ENCODE measurements around the gene FEN1.

FEN1 gene

DNA sequence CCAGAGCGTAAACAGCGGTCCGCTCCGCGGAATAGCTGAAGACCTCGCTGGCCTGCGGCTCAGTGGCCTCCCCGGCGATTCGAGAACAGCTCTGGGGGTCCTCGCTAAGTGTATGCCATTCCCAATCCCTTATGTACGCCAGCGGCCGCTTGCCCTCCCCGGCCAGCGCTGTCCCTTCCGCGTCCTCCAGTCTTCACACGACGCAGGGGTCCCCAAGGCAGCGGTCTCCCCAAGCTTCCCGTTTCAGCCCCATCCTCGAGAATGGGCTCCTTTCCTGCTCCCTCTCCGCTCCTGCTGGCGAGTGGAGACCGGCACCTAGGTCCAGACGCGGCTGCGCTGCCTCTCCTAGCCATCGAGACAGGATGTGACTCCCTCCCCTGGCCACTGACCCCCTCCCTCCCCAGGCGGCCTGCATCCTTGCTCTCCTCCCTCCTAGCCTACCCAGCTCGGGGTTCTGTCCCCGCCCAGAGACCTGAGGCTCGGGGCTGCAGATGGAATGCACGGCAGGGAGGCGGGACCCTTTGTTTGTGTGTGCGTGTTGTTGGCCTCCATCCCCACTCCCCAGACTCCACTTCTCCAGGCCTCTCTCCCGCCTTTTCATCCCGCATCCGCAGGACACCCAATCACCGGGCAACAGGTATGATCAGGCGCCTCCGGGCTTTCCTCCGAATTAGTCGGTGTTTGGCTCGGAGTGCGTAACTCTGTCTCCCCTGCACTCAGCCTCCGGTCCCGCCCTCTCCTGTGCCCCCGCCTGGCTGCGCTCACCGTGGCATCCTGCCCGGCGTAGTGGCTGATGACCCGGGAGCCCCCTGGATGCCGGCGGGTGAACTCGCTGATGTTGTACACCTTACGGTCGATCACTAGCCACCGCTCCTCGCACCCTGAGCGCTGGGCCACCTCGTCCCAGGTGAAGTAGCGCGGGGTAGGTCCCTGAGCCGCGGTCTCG, 23.4 kb downstream of the FEN1 start:
- FAIRE-seq, result no peak

DNA sequence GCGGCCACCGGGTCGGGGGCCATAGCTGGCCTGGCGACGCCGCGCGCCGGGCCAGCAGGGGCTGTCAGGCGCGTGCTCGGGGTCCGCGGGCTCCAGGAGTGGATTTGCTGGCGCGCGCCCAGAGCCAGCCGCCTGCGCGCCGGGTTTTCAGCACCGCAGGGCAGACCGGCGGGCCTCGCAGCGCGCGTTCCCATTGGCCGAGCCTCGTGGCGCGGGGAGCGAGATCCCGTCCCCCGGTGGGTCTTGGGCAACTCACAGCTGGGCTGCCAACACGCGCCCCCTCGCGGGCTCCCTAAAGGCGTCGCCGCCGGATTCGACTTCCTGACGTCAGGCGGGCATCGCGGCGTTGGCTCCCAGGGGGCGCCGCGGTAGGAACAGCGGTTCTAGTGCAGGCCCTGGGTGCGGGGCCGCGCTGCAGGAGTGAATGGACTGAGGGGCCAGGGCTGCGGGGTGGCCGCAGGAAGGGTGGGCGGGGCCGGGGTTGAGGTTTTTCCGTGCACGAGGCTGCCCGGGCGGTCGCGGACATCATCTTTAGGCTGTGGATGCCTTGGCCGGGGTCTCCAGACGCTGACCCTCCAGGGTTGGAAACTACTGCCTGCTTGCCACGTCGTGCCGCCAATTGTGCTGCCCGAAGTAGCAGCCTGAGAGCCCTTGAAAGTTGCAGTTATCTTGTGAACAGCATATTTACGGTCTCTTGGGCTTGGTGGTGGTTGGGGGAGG, 24.2 kb downstream of the FEN1 start, which contains the start of gene FADS1:
Gene FADS1, minus strand, starts transcription at position 268 of the 720 bp plus-strand sequence. Its CDS starts 74 bp downstream, at position 194.
- DNase-seq (ENCODE audit: insufficient read length, low spot score) (peak; percentile 62), FAIRE-seq (peak; percentile 42)

More for the DNA sequence above, 23.4 kb downstream of the FEN1 start:
- DNase-seq (ENCODE audit: insufficient read length, low spot score), result no peak

DNA sequence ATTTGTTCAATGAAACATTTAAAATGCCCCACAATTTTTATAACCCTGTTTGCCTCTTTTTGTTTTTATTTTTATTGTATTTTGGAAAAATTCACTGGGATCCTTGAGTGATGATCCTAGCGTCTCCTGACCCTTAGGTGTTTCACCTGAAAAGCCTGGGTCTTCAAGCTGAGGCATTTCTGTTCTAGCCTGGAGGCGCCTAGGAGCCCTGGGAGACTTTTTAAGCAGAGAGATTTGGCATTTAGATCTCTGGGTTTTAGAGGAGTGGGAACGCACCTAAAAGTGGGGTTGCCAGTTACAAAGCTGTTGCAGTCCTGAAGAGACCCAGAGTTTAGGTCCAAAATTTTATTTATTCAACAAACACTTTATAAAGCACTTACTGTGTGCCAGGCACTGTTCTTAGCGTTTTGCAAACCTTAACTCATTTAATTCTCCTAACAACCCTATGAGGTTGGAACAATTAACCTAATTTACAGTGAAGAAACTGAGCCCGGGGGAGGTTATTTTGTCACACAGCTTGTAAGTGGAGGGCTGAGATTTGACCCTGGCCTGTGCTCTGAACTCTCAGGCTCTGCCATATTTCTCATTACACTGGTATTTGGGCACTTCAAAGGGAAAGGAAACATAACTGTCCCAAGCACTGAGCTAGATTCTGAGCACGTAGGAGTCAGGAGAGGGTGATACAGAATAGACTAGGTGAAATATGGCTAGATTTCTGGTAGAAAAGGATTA, 24.9 kb downstream of the FEN1 start:
- FAIRE-seq (no peak), DNase-seq (ENCODE audit: insufficient read length, low spot score) (no peak)

DNA sequence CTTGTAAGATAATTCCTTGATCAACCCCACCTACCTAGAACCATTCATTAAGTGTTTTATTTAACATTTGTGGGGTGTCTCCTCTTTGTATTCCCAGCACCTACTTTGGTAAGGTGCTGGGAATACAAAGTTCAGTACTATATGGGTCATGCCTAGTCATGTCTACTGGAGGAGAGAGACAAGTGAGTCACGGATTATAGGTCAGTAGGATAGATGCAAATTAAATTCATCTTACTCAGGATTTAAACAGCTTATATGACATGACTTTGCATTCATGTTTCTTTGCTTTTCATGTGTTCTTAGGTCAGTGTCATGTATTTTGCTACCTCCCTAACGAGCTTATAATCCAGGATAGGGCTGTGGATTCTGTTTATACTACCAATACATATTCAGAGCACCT, 27.5 kb downstream of the FEN1 start:
- FAIRE-seq (no peak), DNase-seq (ENCODE audit: insufficient read length, low spot score) (no peak)

DNA sequence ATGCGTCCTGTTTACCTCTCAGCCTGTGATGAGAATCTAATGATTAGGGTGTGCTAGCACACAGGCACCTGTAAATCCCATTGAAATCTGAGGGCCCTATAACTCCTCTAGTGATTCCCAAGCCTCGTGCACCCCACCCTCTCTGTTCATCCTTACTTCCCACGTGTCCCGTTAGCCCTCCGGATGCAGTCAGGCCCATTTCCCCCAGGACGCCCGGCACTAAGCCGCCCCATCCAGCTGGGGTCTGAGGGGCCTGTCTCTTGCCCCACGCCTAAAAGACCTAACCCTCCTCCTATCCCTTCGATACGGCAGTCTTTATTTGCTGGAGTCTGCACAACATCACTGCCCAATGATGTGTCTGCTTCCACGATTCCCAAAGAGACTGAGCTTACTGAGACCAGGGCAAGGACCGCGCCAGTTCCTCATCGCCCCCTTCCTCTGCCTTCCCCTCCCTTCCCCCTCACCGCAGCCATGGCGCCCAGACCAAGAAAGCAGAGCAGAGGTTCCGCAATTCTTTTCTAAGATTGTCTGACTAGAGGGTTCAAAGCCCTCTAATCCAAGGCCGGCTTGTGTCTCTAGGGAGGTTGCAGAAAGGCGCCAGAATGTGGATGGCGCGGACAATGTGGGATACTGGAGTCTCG, 34.3 kb downstream of the FEN1 start:
- FAIRE-seq, result no peak
- DNase-seq (ENCODE audit: insufficient read length, low spot score), result no peak

DNA sequence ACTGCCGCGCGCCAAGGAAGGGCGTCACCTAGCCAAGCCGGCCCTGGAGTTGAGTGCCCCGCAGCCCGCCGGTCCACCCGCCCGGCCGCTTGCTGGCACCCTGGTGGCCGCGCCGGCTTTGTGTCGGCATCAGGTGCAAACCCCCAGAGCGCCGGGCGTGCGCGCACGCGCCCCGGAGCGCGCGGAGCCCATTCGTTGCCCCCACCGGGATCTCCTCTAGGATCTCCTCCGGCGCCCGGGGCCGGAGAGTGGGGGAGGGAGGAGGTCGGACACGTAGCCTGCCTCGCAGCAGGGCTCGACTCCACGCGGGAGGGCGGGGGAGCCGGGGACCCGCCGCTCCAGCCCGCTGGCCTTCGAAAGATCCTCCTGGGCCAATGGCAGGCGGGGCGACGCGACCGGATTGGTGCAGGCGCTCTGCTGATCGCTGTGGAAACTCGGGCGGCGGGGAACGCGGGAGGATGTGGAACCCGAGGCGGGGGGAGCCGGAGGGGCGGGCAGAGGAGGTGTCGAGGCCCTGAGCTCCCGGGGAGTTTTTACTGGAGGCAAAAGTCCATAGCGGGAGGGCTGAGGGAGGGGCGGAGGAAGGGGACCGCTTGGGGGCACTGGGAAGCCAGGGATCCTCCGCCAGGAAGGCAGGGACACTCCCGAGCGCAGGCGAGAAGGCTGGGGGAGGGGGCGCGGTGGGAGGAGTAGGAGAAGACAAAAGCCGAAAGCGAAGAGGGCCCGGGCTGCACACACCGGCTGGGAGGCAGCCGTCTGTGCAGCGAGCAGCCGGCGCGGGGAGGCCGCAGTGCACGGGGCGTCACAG, 35.1 kb downstream of the FEN1 start, which contains the start of gene FADS2:
Gene FADS2, plus strand, starts transcription at position 730 of the 808 bp plus-strand sequence. CDS start 91 bp downstream, outside the sequence.
- peak; percentile 90 for FAIRE-seq

DNA sequence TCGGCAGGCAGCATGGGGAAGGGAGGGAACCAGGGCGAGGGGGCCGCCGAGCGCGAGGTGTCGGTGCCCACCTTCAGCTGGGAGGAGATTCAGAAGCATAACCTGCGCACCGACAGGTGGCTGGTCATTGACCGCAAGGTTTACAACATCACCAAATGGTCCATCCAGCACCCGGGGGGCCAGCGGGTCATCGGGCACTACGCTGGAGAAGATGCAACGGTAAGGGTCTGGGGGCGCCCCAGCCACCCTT, 35.6 kb downstream of the FEN1 start:
- no peak for DNase-seq (ENCODE audit: insufficient read length, low spot score)
- FAIRE-seq, result no peak

More for the DNA sequence above, 35.1 kb downstream of the FEN1 start, which contains the start of gene FADS2:
- peak; percentile 71 for DNase-seq (ENCODE audit: insufficient read length, low spot score)

DNA sequence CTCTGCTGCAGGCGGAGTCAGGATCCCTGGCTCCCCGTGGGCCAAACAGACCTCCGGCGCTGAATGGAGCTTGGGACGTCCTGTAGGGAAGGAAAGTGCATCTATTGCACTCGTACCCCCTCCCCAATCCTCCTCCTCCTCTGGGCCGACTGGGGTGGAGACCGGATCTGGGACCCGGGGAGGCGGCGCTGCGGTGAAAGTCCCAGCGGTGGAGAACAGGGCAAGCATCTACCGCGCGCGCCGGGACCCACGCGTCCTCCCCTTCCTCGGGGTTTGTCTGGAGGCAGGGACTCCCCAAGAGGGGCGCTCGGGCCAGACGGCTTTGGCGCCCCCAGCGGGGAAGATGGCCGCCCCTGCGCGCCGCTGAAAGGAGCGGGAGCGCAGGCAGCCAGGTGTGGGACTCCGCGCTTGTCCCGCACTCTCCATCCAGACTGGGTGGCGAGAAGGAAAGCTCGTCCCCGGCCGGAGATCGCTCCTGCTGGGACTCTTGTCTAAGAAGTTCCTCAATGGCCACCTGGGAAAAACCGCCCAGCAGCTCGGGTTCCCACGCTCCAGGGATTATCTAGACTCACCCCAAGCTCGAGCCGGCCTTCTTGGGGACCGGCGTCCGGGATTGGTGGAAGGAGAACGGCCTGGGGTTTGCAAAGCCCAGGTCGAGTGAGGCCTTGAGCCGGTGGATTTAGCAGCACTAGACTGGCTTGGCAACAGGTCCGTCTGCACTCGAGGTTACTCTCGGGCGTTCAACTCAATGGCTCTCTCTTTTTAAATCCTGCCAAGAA, 36.1 kb downstream of the FEN1 start:
- DNase-seq (ENCODE audit: insufficient read length, low spot score), result no peak
- peak; percentile 49 for FAIRE-seq

DNA sequence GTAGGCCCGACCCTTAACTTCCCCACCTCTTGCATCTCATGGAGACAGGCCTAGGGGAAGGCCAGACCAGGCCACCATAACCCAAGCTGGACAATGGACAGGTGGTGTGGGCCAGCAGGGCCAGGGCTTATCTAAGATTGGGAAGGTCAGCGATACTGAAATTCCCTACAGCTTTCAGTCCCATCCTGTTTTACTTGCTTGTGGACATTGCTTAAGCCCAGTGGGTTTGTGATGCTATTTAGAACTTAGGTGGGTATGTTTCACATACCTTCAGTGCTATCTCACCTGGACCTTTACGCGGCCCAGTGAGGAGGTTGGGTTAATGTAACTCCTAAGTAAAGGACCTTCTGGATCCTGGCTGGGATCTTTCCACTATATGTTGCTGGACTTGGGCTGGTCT, 37.1 kb downstream of the FEN1 start:
- DNase-seq (ENCODE audit: insufficient read length, low spot score), result no peak
- no peak for FAIRE-seq

DNA sequence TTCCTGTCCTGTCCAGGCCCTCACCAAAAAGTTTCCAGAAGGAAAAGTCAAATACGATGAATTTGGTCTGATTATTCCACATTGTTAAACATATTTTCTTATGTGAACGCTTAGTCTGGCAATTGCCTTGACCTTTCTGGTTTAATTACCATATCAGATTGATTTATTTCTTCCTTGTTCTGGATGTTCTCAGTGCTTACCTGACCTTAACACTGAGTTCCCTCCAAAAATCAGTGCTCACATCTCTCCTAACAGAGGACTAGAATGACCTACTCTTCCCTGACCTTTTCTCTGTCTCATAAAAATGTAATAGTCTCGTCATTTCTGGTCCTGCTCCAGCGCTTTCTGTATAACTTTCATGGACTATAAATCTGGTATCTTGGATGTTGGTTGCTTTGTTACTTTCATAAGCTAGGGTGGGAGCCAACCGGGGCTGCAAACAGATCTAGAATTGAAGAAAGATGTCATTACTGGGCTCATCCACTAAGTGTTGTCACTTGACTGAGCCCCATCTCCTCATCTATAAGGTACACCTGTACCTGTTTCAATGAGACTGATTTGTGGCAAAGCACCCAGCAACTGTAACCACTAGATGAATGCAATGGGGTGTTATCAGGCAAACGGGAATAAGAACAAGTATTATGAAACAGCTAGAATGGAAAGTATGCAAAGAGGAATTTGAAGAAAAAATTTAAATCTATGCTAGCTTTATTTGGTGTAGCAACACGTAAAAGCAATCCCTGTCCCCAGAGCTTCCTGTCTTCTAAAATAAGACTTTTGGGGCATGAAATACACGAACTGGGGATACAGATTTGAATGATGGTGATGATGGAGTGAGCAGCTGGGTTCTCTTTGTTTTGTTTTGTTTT, 37.8 kb downstream of the FEN1 start:
- FAIRE-seq (peak; percentile 81), DNase-seq (ENCODE audit: insufficient read length, low spot score) (no peak)

DNA sequence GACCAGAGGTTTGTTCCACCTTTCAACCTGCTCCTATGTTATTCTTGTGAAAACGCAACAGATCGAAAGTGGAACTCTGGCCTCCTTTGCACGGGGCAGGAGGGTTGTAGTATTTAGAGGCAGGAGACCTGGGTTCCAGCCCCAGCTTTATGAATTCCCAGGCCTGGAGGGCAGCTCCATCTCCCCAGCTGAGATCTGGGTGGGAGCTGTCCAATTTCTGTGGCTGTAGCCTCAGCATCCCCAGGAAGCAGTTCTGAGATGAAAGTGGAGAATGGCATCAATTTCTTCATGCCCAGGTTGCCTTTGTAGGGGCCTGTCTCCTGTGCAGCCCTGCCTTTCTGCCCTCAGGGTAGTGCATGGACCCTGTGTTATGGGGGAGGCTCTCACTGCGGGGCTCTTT, 39.5 kb downstream of the FEN1 start:
- DNase-seq (ENCODE audit: insufficient read length, low spot score) (no peak), FAIRE-seq (no peak)

DNA sequence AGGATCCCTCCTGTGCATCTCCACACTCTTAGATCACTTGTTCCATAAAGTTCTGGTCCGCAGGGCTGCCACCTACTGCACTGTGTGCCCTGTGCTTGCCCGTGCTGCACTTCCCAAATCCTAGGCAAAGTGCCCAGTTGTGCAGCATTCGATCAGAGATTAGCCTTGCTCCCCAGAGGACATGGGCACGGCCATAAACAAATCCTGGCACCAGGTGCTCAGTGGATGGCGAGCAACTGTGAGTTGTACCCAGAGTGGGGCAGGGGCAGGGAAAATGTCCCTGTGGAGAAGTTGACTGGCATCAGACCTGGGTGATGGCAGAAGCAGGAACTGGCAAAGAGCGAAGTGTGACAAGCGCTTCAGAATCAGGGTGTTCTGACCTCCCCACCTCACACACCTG, 40.0 kb downstream of the FEN1 start:
- FAIRE-seq, result no peak

DNA sequence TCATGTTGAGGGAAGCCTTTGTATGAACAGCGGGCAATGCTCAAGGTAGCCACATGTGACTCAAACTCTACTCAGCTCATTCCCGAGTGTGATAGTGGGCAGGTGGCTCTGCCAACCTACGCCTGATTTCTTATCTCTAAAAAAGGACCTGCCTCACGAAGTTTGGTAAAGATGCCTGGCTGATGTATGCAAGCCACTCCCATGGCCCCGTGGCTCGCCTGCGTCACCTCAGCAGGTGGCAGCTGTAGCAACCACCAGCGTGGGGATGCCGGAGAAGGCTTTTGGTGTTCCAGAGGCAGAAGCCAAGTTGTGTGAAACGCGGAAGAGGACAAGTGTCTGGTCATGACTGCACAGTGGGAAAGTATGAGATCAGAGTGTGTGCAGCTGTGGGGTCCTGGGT, 40.8 kb downstream of the FEN1 start:
- DNase-seq (ENCODE audit: insufficient read length, low spot score) (no peak), FAIRE-seq (no peak)

More for the DNA sequence above, 40.0 kb downstream of the FEN1 start:
- no peak for DNase-seq (ENCODE audit: insufficient read length, low spot score)

DNA sequence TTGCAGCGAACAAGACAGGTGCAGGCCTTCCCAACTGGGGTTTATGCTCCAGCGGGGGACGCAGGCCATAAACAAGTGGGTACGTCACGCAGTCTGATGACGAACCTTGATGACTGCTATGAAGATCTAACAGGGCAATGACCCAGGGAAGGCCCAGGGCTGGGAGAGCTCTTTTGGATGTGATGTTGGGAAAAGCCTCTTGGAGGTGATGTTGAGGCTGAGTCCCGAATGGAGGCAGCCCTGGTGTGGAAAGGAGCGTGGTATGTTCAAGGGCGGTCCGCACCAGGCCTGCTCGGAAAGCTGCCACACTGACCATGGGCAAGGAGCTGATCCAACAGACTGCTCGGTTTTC, 41.2 kb downstream of the FEN1 start:
- no peak for DNase-seq (ENCODE audit: insufficient read length, low spot score)

DNA sequence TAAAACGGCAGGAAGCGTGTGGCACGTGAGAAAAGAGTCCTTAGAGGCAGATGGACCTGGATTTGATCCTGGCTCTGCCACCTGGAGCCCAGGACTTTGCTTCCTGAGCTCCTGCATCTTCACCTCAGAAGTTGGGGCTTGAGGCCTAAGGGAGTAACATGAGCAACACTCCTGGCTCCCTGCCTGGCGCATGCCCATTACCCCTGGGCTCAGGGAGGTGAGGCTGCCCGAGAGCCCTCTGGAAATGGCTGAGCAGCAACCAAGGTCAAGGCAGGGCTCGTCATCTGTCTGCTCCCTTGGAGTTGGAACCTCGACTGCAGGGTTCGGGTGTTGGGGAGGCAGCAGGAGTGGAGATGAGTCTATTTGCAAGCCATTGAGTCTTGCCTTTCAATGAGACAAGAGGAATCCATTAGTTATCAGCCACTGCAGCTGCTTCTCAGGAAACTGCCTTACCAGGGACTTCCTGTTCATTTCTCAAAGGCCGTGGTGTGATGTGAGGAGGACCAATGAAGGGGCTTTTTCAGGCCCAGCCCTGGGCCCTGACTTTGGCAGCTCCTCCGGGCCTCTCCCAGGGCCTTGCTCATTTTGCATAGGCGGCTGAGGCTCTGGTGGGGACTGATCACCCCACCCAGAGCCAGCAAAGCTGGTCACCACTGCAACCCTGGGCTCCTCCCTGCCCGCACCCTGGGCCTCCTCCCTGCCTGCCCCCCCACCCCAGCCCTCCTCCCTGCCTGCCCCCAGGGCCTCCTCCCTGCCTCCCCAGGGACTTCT, 41.8 kb downstream of the FEN1 start:
- FAIRE-seq, result peak; percentile 87
- peak; percentile 80 for DNase-seq (ENCODE audit: insufficient read length, low spot score)

More for the DNA sequence above, 41.2 kb downstream of the FEN1 start:
- FAIRE-seq, result no peak

DNA sequence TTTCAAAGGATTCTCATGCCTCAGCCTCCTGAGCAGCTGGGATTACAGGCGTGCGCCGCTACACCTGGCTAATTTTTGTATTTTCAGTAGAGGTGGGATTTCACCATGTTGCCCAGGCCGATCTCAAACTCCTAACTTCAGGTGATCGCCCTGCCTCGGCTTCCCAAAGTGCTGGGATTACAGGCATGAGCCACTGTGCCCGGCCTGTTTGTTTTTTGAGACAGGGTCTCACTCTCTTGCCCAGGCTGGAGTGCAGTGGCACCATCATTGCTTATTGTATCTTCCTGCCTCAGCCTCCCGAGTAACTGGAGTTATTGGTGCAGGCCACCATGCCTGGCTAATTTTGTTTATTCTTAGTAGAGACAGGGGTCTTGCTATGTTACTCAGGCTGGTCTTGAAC, 43.5 kb downstream of the FEN1 start:
- DNase-seq (ENCODE audit: insufficient read length, low spot score), result no peak
- FAIRE-seq, result no peak

DNA sequence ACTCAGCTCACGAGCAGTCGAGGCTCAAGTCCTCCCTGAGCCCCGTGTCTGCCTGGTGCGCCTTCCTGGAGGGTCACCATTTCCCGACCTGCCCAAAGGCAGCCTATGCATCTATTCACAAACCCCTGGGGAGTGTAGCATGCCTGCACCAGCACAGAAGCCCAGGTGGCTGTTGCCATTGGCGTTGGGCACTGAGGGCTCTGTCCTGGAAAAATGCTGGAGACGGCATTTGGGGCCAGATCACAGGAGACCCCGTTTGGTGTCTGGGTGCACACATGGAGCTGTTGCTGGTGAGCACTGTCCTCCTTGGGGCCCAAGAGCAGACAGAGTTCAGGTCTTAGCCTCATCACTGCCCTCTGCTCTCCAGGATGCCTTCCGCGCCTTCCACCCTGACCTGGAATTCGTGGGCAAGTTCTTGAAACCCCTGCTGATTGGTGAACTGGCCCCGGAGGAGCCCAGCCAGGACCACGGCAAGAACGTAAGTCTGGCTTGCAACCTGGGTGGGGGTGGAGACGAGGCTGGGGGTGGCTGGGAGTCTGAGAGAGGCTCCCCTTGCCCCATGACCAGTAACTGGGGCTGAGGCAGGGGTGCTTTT, 44.8 kb downstream of the FEN1 start:
- DNase-seq (ENCODE audit: insufficient read length, low spot score), result no peak
- no peak for FAIRE-seq

Measured in GM19239 (cell line).